ENCODE data around the gene HSDL1. TPM values are rescaled to one million over a fixed set of nuclear protein-coding genes. Genes with fewer than 3 reads are reported as not detected.
"Not testable (repeated sequence)": the region's sequence is repeated elsewhere in the genome, so short reads cannot be mapped to it uniquely, and the experiment has no call there.

Gene HSDL1
- polyA plus RNA-seq, 4 donors = 7.1 to 18.7 (median 10.4) TPM

DNA sequence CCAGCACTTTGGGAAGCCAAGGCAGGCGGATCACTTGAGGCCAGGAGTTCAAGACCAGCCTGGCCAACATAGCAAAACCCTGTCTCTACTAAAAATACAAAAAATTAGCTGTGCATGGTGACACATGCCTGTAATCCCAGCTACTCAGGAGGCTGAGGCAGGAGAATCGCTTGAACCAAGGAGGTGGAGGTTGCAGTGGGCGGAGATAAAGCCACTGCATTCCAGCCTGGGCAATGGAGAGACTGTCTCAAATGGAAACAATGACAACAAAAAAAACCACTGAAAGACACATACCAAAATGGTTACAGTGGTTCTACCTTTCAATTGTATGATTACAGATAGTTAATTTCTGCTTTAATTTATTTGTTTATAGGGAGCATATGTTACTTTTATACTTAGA, 33.0 kb downstream of the HSDL1 start:
- H3K4me3 ChIP-seq (ENCODE audit: low read depth in 1 of 3, low read length in 3 of 3); H3K4me1 ChIP-seq (ENCODE audit: control insufficient read depth in 3 of 3, insufficient read depth in 2 of 3, low read depth in 1 of 3, low read length in 2 of 3); H3K27me3 ChIP-seq (ENCODE audit: control insufficient read depth in 3 of 3, insufficient read depth in 3 of 3, low read length in 3 of 3); DNase-seq; H3K27ac ChIP-seq (ENCODE audit: low read depth in 1 of 3, low read length in 2 of 3); FAIRE-seq; H3K9me3 ChIP-seq (ENCODE audit: control insufficient read depth in 2 of 2, insufficient read depth in 1 of 2, low read depth in 1 of 2, low read length in 1 of 2): not testable (repeated sequence)
- 89 to 92% (median 90%) methylated on average over 3 of the region's 3 CpGs for WGBS, 3 donors
- H3K36me3 ChIP-seq (ENCODE audit: control insufficient read depth in 3 of 3, insufficient read depth in 2 of 3, low read depth in 1 of 3, low read length in 3 of 3) = peaks cover 0 to 13% (median 5%) of the 10 kb centered on the region in 3 donors

DNA sequence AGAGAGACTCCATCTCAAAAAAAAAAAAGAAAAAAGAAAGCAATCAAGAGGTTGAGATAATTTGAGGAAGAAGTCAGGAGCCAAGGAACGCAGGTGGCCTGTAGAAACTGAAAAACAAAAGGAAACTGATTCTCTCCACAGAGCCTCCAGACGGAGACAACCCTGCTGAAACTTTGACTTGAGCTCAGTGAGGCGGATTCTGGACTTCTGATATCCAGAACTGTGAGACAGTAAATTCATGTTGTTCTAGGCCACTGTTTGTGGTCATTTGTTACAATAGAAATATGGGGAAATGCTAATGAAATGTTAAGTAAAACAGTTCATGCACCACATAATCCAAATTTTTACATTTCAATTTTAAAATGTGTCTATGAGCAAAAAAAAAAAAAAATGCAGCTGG, 33.5 kb downstream of the HSDL1 start:
- FAIRE-seq (no peak), DNase-seq (no peak)
- Histone ChIP-seq H3K9me3 (ENCODE audit: control insufficient read depth in 2 of 2, insufficient read depth in 1 of 2, low read depth in 1 of 2, low read length in 1 of 2) (no peaks in the 10 kb centered on the region), H3K4me3 (ENCODE audit: low read depth in 1 of 3, low read length in 3 of 3) (no peak overlapping the region), H3K4me1 (ENCODE audit: control insufficient read depth in 3 of 3, insufficient read depth in 2 of 3, low read depth in 1 of 3, low read length in 2 of 3) (peaks cover 2 to 7% (median 4%) of the 10 kb centered on the region in 3 donors), H3K27ac (ENCODE audit: low read depth in 1 of 3, low read length in 2 of 3) (no peak overlapping the region), H3K27me3 (ENCODE audit: control insufficient read depth in 3 of 3, insufficient read depth in 3 of 3, low read length in 3 of 3) (no peaks in the 10 kb centered on the region), H3K36me3 (ENCODE audit: control insufficient read depth in 3 of 3, insufficient read depth in 2 of 3, low read depth in 1 of 3, low read length in 3 of 3) (peaks cover 0 to 17% (median 5%) of the 10 kb centered on the region in 3 donors)
- WGBS, 3 donors = 50 to 63% (median 58%) methylated on average over 3 of the region's 3 CpGs

DNA sequence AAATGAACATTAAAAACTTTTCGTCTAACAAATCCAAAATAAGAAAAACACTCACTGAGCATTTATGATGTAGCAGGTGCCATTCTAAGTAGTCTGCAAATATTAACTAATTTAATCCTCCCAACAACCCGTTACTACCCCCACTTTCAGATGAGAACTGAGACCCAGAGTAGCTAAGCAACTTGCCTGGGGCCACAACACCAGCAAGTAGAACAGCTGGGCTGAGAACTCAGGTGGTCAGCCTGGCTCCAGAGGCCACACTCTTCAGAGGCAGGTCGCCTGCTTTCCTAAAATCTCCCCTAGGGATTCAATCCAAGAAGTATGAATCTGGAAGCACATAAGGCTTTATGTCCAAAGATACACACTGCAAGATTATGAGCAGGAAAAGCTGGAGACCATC, 34.5 kb downstream of the HSDL1 start:
- FAIRE-seq (no peak), DNase-seq (no peak)
- peak overlapping the region in 1 of 3 donors; percentile 9 for H3K27ac ChIP-seq (ENCODE audit: low read depth in 1 of 3, low read length in 2 of 3)
- H3K4me1 ChIP-seq (ENCODE audit: control insufficient read depth in 3 of 3, insufficient read depth in 2 of 3, low read depth in 1 of 3, low read length in 2 of 3) = peaks cover 2 to 6% (median 4%) of the 10 kb centered on the region in 3 donors
- H3K9me3 ChIP-seq (ENCODE audit: control insufficient read depth in 2 of 2, insufficient read depth in 1 of 2, low read depth in 1 of 2, low read length in 1 of 2) = no peaks in the 10 kb centered on the region
- H3K27me3 ChIP-seq (ENCODE audit: control insufficient read depth in 3 of 3, insufficient read depth in 3 of 3, low read length in 3 of 3) = no peaks in the 10 kb centered on the region
- H3K4me3 ChIP-seq (ENCODE audit: low read depth in 1 of 3, low read length in 3 of 3) = no peak overlapping the region
- H3K36me3 ChIP-seq (ENCODE audit: control insufficient read depth in 3 of 3, insufficient read depth in 2 of 3, low read depth in 1 of 3, low read length in 3 of 3) = peaks cover 0 to 22% (median 5%) of the 10 kb centered on the region in 3 donors
- WGBS, 3 donors = 73 to 83% (median 81%) methylated on average over 3 of the region's 3 CpGs

DNA sequence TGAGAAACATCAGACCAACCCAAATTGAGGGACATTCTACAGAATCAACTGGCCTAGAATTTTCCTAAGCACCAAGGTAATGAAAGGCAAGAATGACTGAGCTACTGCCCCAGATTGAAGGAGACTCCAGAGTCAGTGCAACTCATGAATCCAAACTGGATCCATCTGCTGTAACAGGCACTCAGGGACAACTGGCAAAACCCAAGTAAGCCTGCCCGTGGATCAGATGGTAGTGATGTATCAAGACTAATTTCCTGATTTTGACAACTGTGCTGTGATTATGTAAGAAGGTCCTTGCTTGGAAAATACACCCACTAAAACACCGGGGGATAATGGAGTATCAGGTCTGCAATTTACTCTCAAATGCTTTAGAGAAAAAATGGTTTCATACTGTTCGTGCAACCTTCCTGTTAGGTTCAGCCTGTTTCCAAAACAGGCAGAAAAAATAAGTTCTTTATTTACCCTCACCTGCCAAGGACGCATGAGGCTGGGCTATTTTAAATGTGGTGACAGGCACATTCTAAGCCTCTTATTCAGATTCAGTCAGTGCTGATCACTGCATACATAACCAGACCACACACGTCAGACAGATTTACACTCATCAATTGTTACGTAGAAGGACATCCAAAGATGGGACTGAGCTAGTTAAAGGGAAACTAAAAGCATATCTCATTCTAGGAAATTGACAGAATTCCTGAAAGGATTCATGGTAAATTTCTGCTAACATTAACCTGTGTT, 35.2 kb downstream of the HSDL1 start:
- no peaks in the 10 kb centered on the region for H3K27me3 ChIP-seq (ENCODE audit: control insufficient read depth in 3 of 3, insufficient read depth in 3 of 3, low read length in 3 of 3)
- H3K4me3 ChIP-seq (ENCODE audit: low read depth in 1 of 3, low read length in 3 of 3) = no peak overlapping the region
- DNase-seq (no peak), FAIRE-seq (no peak)
- peaks cover 0 to 26% (median 5%) of the 10 kb centered on the region in 3 donors for H3K36me3 ChIP-seq (ENCODE audit: control insufficient read depth in 3 of 3, insufficient read depth in 2 of 3, low read depth in 1 of 3, low read length in 3 of 3)
- H3K27ac ChIP-seq (ENCODE audit: low read depth in 1 of 3, low read length in 2 of 3) = peak overlapping the region in 1 of 3 donors; percentile 24
- no peaks in the 10 kb centered on the region for H3K4me1 ChIP-seq (ENCODE audit: control insufficient read depth in 3 of 3, insufficient read depth in 2 of 3, low read depth in 1 of 3, low read length in 2 of 3)
- no peaks in the 10 kb centered on the region for H3K9me3 ChIP-seq (ENCODE audit: control insufficient read depth in 2 of 2, insufficient read depth in 1 of 2, low read depth in 1 of 2, low read length in 1 of 2)
- WGBS, 3 donors = 71 to 84% (median 75%) methylated on average over 6 of the region's 6 CpGs

DNA sequence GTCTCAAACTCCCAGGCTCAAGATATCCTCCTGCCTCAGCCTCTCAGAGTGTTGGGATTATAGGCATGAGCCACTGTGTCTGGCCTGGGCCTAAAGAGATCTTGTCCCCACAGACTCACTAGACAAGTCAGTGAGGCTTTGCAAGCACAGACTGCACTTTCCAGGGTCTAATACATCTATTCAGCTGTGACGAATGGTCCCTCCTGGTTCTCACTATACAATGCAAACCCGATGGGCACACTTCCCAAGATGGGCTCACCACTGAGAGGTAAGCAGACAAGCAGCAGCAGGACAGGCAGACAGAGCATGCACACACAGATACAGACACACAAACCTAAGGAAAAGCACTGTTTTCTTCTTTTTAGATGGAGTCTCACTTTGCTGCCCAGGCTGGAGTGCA, 37.1 kb downstream of the HSDL1 start:
- Histone ChIP-seq H3K27ac (ENCODE audit: low read depth in 1 of 3, low read length in 2 of 3) (no peak overlapping the region), H3K36me3 (ENCODE audit: control insufficient read depth in 3 of 3, insufficient read depth in 2 of 3, low read depth in 1 of 3, low read length in 3 of 3) (peaks cover 0 to 28% (median 5%) of the 10 kb centered on the region in 3 donors), H3K9me3 (ENCODE audit: control insufficient read depth in 2 of 2, insufficient read depth in 1 of 2, low read depth in 1 of 2, low read length in 1 of 2) (no peaks in the 10 kb centered on the region), H3K27me3 (ENCODE audit: control insufficient read depth in 3 of 3, insufficient read depth in 3 of 3, low read length in 3 of 3) (no peaks in the 10 kb centered on the region), H3K4me1 (ENCODE audit: control insufficient read depth in 3 of 3, insufficient read depth in 2 of 3, low read depth in 1 of 3, low read length in 2 of 3) (no peaks in the 10 kb centered on the region), H3K4me3 (ENCODE audit: low read depth in 1 of 3, low read length in 3 of 3) (no peak overlapping the region)
- FAIRE-seq (no peak), DNase-seq (no peak)
- WGBS, 3 donors = 81 to 84% (median 83%) methylated on average over 2 of the region's 2 CpGs

- no peak for FAIRE-seq
- peaks cover 0 to 30% (median 7%) of the 10 kb centered on the region in 3 donors for H3K36me3 ChIP-seq (ENCODE audit: control insufficient read depth in 3 of 3, insufficient read depth in 2 of 3, low read depth in 1 of 3, low read length in 3 of 3)
- H3K27me3 ChIP-seq (ENCODE audit: control insufficient read depth in 3 of 3, insufficient read depth in 3 of 3, low read length in 3 of 3) = no peaks in the 10 kb centered on the region
- no peaks in the 10 kb centered on the region for H3K9me3 ChIP-seq (ENCODE audit: control insufficient read depth in 2 of 2, insufficient read depth in 1 of 2, low read depth in 1 of 2, low read length in 1 of 2)
- 89 to 92% (median 89%) methylated on average over 13 of the region's 13 CpGs for WGBS, 3 donors
- H3K4me1 ChIP-seq (ENCODE audit: control insufficient read depth in 3 of 3, insufficient read depth in 2 of 3, low read depth in 1 of 3, low read length in 2 of 3) = no peaks in the 10 kb centered on the region
- no peak overlapping the region for H3K4me3 ChIP-seq (ENCODE audit: low read depth in 1 of 3, low read length in 3 of 3)
- DNase-seq = no peak
- no peak overlapping the region for H3K27ac ChIP-seq (ENCODE audit: low read depth in 1 of 3, low read length in 2 of 3)
Measured at GRCh38 chr16:84105948-84106740, 38.8 kb downstream of the HSDL1 start.

GRCh38 chr16:84105301-84105815, 39.6 kb downstream of the HSDL1 start:
- FAIRE-seq (no peak), DNase-seq (no peak)
- no peaks in the 10 kb centered on the region for H3K9me3 ChIP-seq (ENCODE audit: control insufficient read depth in 2 of 2, insufficient read depth in 1 of 2, low read depth in 1 of 2, low read length in 1 of 2)
- no peak overlapping the region for H3K4me3 ChIP-seq (ENCODE audit: low read depth in 1 of 3, low read length in 3 of 3)
- peaks cover 0 to 28% (median 7%) of the 10 kb centered on the region in 3 donors for H3K36me3 ChIP-seq (ENCODE audit: control insufficient read depth in 3 of 3, insufficient read depth in 2 of 3, low read depth in 1 of 3, low read length in 3 of 3)
- 81 to 88% (median 82%) methylated on average over 12 of the region's 12 CpGs for WGBS, 3 donors
- H3K27me3 ChIP-seq (ENCODE audit: control insufficient read depth in 3 of 3, insufficient read depth in 3 of 3, low read length in 3 of 3) = no peaks in the 10 kb centered on the region
- no peaks in the 10 kb centered on the region for H3K4me1 ChIP-seq (ENCODE audit: control insufficient read depth in 3 of 3, insufficient read depth in 2 of 3, low read depth in 1 of 3, low read length in 2 of 3)
- H3K27ac ChIP-seq (ENCODE audit: low read depth in 1 of 3, low read length in 2 of 3) = no peak overlapping the region

GRCh38 chr16:84104231-84104630, 40.7 kb downstream of the HSDL1 start:
- no peak for DNase-seq
- FAIRE-seq = no peak
- Histone ChIP-seq H3K4me3 (ENCODE audit: low read depth in 1 of 3, low read length in 3 of 3) (no peak overlapping the region), H3K4me1 (ENCODE audit: control insufficient read depth in 3 of 3, insufficient read depth in 2 of 3, low read depth in 1 of 3, low read length in 2 of 3) (no peaks in the 10 kb centered on the region), H3K27me3 (ENCODE audit: control insufficient read depth in 3 of 3, insufficient read depth in 3 of 3, low read length in 3 of 3) (no peaks in the 10 kb centered on the region), H3K36me3 (ENCODE audit: control insufficient read depth in 3 of 3, insufficient read depth in 2 of 3, low read depth in 1 of 3, low read length in 3 of 3) (peaks cover 0 to 28% (median 3%) of the 10 kb centered on the region in 3 donors), H3K27ac (ENCODE audit: low read depth in 1 of 3, low read length in 2 of 3) (no peak overlapping the region), H3K9me3 (ENCODE audit: control insufficient read depth in 2 of 2, insufficient read depth in 1 of 2, low read depth in 1 of 2, low read length in 1 of 2) (no peaks in the 10 kb centered on the region)
- 82 to 84% (median 84%) methylated on average over 3 of the region's 3 CpGs for WGBS, 3 donors
